ENCODE data around the gene UBR3. TPM values are rescaled to one million over a fixed set of nuclear protein-coding genes. Genes with fewer than 3 reads are reported as not detected.
"Not testable (repeated sequence)": the region's sequence is repeated elsewhere in the genome, so short reads cannot be mapped to it uniquely, and the experiment has no call there.

Gene UBR3
- total RNA-seq, 6 experiments from 2014 or later, result 25.3 to 37.3 (median 29.9) TPM

- Histone ChIP-seq H3K4me1 (peaks cover 0 to 17% (median 5%) of the 10 kb centered on the region in 4 donors), H3K27me3 (no peaks in the 10 kb centered on the region), H3K27ac (no peak overlapping the region), H3K9me3 (no peaks in the 10 kb centered on the region), H3K36me3 (no peaks in the 10 kb centered on the region), H3K4me3 (no peak overlapping the region)
- 61% methylated on average over 8 of the region's 10 CpGs for WGBS (ENCODE audit: insufficient coverage, low coverage, low lambda C conversion rate, missing lambda C conversion rate)
- TF ChIP-seq CTCF (IDR thresholded peaks at IDR 0.05) (no peak), POLR2A (IDR thresholded peaks at IDR 0.05) (no peak)
- DNase-seq, result no peak
- ATAC-seq, result peak in 3 of 4 donors; percentile 27 to 38 (median 38)
- intact Hi-C loops (cut with DNase I), result no loop called here
Observed at GRCh38 chr2:169839954-169840746, 12.9 kb downstream of the UBR3 start.

GRCh38 chr2:169840747-169841142 lies 13.5 kb downstream of the UBR3 start:
- no peak for DNase-seq
- TF ChIP-seq POLR2A (IDR thresholded peaks at IDR 0.05) (no peak), CTCF (IDR thresholded peaks at IDR 0.05) (no peak)
- ATAC-seq, result peak in 2 of 4 donors; percentile 16 to 25
- Histone ChIP-seq H3K27me3 (no peaks in the 10 kb centered on the region), H3K9me3 (no peaks in the 10 kb centered on the region), H3K36me3 (no peaks in the 10 kb centered on the region), H3K27ac (no peak overlapping the region), H3K4me3 (no peak overlapping the region), H3K4me1 (peaks cover 0 to 17% (median 5%) of the 10 kb centered on the region in 4 donors)
- WGBS (ENCODE audit: insufficient coverage, low coverage, low lambda C conversion rate, missing lambda C conversion rate), result 95% methylated on average over 2 of the region's 2 CpGs
- intact Hi-C loops (cut with DNase I), result no loop called here

GRCh38 chr2:169841625-169842024 lies 14.4 kb downstream of the UBR3 start:
- ATAC-seq; intact Hi-C loops (cut with DNase I); H3K4me3 ChIP-seq; H3K36me3 ChIP-seq; DNase-seq; H3K27ac ChIP-seq; H3K27me3 ChIP-seq; H3K9me3 ChIP-seq: not testable (repeated sequence)
- H3K4me1 ChIP-seq, result peaks cover 0 to 18% (median 5%) of the 10 kb centered on the region in 4 donors
- no CpG with 5 or more reads among the region's 24 CpGs for WGBS (ENCODE audit: insufficient coverage, low coverage, low lambda C conversion rate, missing lambda C conversion rate)

- Histone ChIP-seq H3K27ac (no peak overlapping the region), H3K36me3 (no peaks in the 10 kb centered on the region), H3K4me1 (peaks cover 0 to 29% (median 9%) of the 10 kb centered on the region in 4 donors), H3K4me3 (no peak overlapping the region), H3K9me3 (no peaks in the 10 kb centered on the region), H3K27me3 (no peaks in the 10 kb centered on the region)
- no peak for DNase-seq
- no peak for ATAC-seq
- intact Hi-C loops (cut with DNase I), result no loop called here
- TF ChIP-seq CTCF (IDR thresholded peaks at IDR 0.05), result no peak
- no peak for TF ChIP-seq POLR2A (IDR thresholded peaks at IDR 0.05)
- 100% methylated on average over 1 of the region's 2 CpGs for WGBS (ENCODE audit: insufficient coverage, low coverage, low lambda C conversion rate, missing lambda C conversion rate)
Observed at GRCh38 chr2:169845016-169845415, 17.8 kb downstream of the UBR3 start.

- Histone ChIP-seq H3K4me1 (peaks cover 0 to 52% (median 9%) of the 10 kb centered on the region in 4 donors), H3K27ac (peak overlapping the region in 2 of 3 donors; percentile 32 to 75), H3K4me3 (peak overlapping the region in 1 of 3 donors; percentile 26)
- H3K36me3 ChIP-seq; intact Hi-C loops (cut with DNase I); H3K27me3 ChIP-seq; H3K9me3 ChIP-seq; DNase-seq: not testable (repeated sequence)
- ATAC-seq, result peak; percentile 64 to 81 (median 70)
- 22% methylated on average over 8 of the region's 8 CpGs for WGBS (ENCODE audit: insufficient coverage, low coverage, low lambda C conversion rate, missing lambda C conversion rate)
Observed at GRCh38 chr2:169848959-169849693, 21.9 kb downstream of the UBR3 start.

Measured in right lobe of liver (tissue), 6 donors.